ENCODE measurements around the gene TSPEAR. TPM values are rescaled to one million over a fixed set of nuclear protein-coding genes. Genes with fewer than 3 reads are reported as not detected.
A peak's percentile ranks its signal among the peaks of the same experiment; 100 is the strongest.
"Not testable (repeated sequence)": the region's sequence is repeated elsewhere in the genome, so short reads cannot be mapped to it uniquely, and the experiment has no call there.

The TSPEAR gene
- polyA plus RNA-seq, 2 donors = 0.01 to 0.04 TPM

GRCh38 chr21:44550807-44551206, 160.6 kb downstream of the TSPEAR start:
- Histone ChIP-seq H3K4me1 (ENCODE audit: control insufficient read depth in 2 of 2, insufficient read depth in 2 of 2, low read length in 1 of 2) (peaks cover 4 to 7% of the 10 kb centered on the region in 2 donors), H3K9me3 (ENCODE audit: control insufficient read depth in 2 of 2, insufficient read depth in 1 of 2, low read depth in 1 of 2, low read length in 1 of 2) (no peaks in the 10 kb centered on the region), H3K36me3 (ENCODE audit: control insufficient read depth in 2 of 2, insufficient read depth in 2 of 2, low read length in 1 of 2) (no peaks in the 10 kb centered on the region), H3K27ac (ENCODE audit: low read depth in 2 of 2, low read length in 1 of 2) (no peak overlapping the region), H3K4me3 (ENCODE audit: low read depth in 1 of 2, low read length in 2 of 2) (no peak overlapping the region), H3K27me3 (ENCODE audit: control insufficient read depth in 1 of 2, insufficient read depth in 2 of 2, low read length in 2 of 2) (no peaks in the 10 kb centered on the region)
- WGBS, 2 donors = 45 to 49% methylated on average over 10 of the region's 10 CpGs

GRCh38 chr21:44550285-44550684, 161.1 kb downstream of the TSPEAR start:
- H3K27me3 ChIP-seq (ENCODE audit: control insufficient read depth in 1 of 2, insufficient read depth in 2 of 2, low read length in 2 of 2); H3K27ac ChIP-seq (ENCODE audit: low read depth in 2 of 2, low read length in 1 of 2); H3K4me3 ChIP-seq (ENCODE audit: low read depth in 1 of 2, low read length in 2 of 2); H3K9me3 ChIP-seq (ENCODE audit: control insufficient read depth in 2 of 2, insufficient read depth in 1 of 2, low read depth in 1 of 2, low read length in 1 of 2); H3K4me1 ChIP-seq (ENCODE audit: control insufficient read depth in 2 of 2, insufficient read depth in 2 of 2, low read length in 1 of 2); H3K36me3 ChIP-seq (ENCODE audit: control insufficient read depth in 2 of 2, insufficient read depth in 2 of 2, low read length in 1 of 2): not testable (repeated sequence)
- 55 to 65% methylated on average over 12 to 17 of the region's 17 CpGs for WGBS, 2 donors

DNA sequence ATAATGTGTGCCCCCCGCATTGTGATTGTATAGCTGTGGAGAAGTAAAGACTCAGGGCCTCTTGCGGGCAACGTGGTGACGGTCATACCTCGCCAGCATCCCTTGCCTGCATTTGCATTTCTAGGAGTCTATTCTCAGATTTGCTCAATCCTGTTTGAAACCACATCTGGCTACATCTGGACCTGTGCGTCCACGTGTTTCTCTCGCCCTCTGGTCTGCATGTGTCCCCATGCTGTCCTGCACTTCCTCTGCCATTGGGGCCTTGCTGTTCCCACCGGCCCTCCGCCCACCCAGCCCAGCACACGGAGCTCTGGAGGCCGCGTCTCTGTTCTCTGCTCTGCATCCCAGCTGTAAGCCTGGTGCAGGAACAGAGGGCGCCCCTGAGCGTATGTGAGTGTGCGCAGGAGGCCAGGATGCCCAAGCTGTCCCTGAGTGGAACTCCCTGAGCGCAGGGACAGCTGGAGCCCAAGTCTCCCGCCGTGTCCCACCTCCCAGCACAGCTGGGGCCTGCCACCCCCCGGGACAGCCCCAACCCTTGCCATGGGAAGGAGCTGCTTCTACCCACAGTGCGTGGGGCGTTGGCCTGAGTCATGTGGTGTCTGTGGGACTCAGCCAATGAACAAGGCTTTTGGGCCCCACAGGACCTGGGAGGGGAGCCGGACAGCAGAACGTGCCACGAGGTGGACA, 161.7 kb downstream of the TSPEAR start:
- H3K27me3 ChIP-seq (ENCODE audit: control insufficient read depth in 1 of 2, insufficient read depth in 2 of 2, low read length in 2 of 2) = no peaks in the 10 kb centered on the region
- peaks cover 4 to 7% of the 10 kb centered on the region in 2 donors for H3K4me1 ChIP-seq (ENCODE audit: control insufficient read depth in 2 of 2, insufficient read depth in 2 of 2, low read length in 1 of 2)
- no peak overlapping the region for H3K27ac ChIP-seq (ENCODE audit: low read depth in 2 of 2, low read length in 1 of 2)
- 69 to 70% methylated on average over 25 of the region's 25 CpGs for WGBS, 2 donors
- H3K4me3 ChIP-seq (ENCODE audit: low read depth in 1 of 2, low read length in 2 of 2) = no peak overlapping the region
- no peaks in the 10 kb centered on the region for H3K36me3 ChIP-seq (ENCODE audit: control insufficient read depth in 2 of 2, insufficient read depth in 2 of 2, low read length in 1 of 2)
- no peaks in the 10 kb centered on the region for H3K9me3 ChIP-seq (ENCODE audit: control insufficient read depth in 2 of 2, insufficient read depth in 1 of 2, low read depth in 1 of 2, low read length in 1 of 2)

DNA sequence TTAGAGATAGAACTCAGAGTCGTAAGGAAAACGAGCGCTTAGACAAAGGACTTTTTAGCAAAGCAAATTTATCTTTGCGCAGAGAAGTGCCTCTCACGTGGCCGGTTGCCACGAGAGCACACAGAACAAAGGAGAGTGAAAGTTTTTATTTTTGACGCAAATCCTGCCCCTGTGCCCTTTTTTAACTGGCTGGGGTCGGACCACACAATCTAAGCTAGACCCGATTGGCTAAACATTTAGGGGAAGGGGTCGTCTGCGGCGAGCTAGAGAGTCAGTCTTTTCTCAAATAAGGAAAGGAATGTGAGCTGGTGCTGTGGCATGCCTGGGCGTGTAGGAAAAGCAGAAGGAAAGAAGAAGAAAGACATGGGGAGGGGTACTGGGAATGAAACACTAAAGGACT, 162.4 kb downstream of the TSPEAR start:
- no peaks in the 10 kb centered on the region for H3K36me3 ChIP-seq (ENCODE audit: control insufficient read depth in 2 of 2, insufficient read depth in 2 of 2, low read length in 1 of 2)
- WGBS, 2 donors = 25 to 26% methylated on average over 14 of the region's 14 CpGs
- peaks cover 4 to 7% of the 10 kb centered on the region in 2 donors for H3K4me1 ChIP-seq (ENCODE audit: control insufficient read depth in 2 of 2, insufficient read depth in 2 of 2, low read length in 1 of 2)
- H3K4me3 ChIP-seq (ENCODE audit: low read depth in 1 of 2, low read length in 2 of 2) = peak overlapping the region in 1 of 2 donors; percentile 1
- no peaks in the 10 kb centered on the region for H3K27me3 ChIP-seq (ENCODE audit: control insufficient read depth in 1 of 2, insufficient read depth in 2 of 2, low read length in 2 of 2)
- no peaks in the 10 kb centered on the region for H3K9me3 ChIP-seq (ENCODE audit: control insufficient read depth in 2 of 2, insufficient read depth in 1 of 2, low read depth in 1 of 2, low read length in 1 of 2)
- no peak overlapping the region for H3K27ac ChIP-seq (ENCODE audit: low read depth in 2 of 2, low read length in 1 of 2)

GRCh38 chr21:44548381-44548780, 163.0 kb downstream of the TSPEAR start:
- Histone ChIP-seq H3K9me3 (ENCODE audit: control insufficient read depth in 2 of 2, insufficient read depth in 1 of 2, low read depth in 1 of 2, low read length in 1 of 2) (no peaks in the 10 kb centered on the region), H3K27me3 (ENCODE audit: control insufficient read depth in 1 of 2, insufficient read depth in 2 of 2, low read length in 2 of 2) (no peaks in the 10 kb centered on the region), H3K36me3 (ENCODE audit: control insufficient read depth in 2 of 2, insufficient read depth in 2 of 2, low read length in 1 of 2) (no peaks in the 10 kb centered on the region), H3K4me3 (ENCODE audit: low read depth in 1 of 2, low read length in 2 of 2) (peak overlapping the region in 1 of 2 donors; percentile 19), H3K4me1 (ENCODE audit: control insufficient read depth in 2 of 2, insufficient read depth in 2 of 2, low read length in 1 of 2) (peaks cover 4 to 7% of the 10 kb centered on the region in 2 donors), H3K27ac (ENCODE audit: low read depth in 2 of 2, low read length in 1 of 2) (no peak overlapping the region)
- WGBS, 2 donors = 43 to 45% methylated on average over 13 of the region's 13 CpGs

DNA sequence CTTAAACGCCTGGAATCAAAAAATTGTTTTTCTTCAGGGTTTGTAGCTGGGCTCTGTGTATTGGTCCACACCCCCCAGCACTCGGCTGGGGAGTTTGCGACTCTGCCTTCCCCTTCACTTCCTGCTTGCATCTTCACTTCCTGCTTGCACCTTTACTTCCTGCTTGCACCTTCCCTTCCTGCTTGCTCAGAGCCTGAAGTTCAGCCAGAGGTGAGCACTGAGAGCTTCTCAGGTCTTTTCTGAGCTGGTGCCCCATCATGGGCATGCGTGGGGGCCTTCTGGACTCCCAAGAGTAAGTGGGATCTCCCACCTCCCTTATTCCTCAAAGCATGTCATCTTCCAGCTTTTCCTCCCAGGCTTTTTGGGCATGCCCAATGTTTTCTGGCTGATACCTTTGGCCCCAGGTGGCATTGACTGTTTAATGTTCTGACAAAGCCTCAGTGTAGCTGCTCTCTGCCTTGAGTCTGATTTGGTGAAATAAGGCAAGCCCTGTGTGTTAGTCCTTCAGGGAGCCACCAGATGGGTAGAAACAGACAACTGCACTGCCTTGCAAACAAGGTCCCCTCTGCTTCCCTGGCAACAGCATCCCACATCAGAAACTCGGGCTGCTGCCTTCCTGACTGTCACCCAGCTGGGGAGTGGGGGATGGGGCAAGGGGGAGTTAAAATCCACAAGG, 163.6 kb downstream of the TSPEAR start:
- no peaks in the 10 kb centered on the region for H3K9me3 ChIP-seq (ENCODE audit: control insufficient read depth in 2 of 2, insufficient read depth in 1 of 2, low read depth in 1 of 2, low read length in 1 of 2)
- H3K27me3 ChIP-seq (ENCODE audit: control insufficient read depth in 1 of 2, insufficient read depth in 2 of 2, low read length in 2 of 2) = no peaks in the 10 kb centered on the region
- H3K4me1 ChIP-seq (ENCODE audit: control insufficient read depth in 2 of 2, insufficient read depth in 2 of 2, low read length in 1 of 2) = peaks cover 4 to 7% of the 10 kb centered on the region in 2 donors
- 53 to 61% methylated on average over 5 of the region's 5 CpGs for WGBS, 2 donors
- H3K4me3 ChIP-seq (ENCODE audit: low read depth in 1 of 2, low read length in 2 of 2) = no peak overlapping the region
- H3K27ac ChIP-seq (ENCODE audit: low read depth in 2 of 2, low read length in 1 of 2) = no peak overlapping the region
- no peaks in the 10 kb centered on the region for H3K36me3 ChIP-seq (ENCODE audit: control insufficient read depth in 2 of 2, insufficient read depth in 2 of 2, low read length in 1 of 2)

- Histone ChIP-seq H3K9me3 (ENCODE audit: control insufficient read depth in 2 of 2, insufficient read depth in 1 of 2, low read depth in 1 of 2, low read length in 1 of 2) (no peaks in the 10 kb centered on the region), H3K27ac (ENCODE audit: low read depth in 2 of 2, low read length in 1 of 2) (no peak overlapping the region), H3K27me3 (ENCODE audit: control insufficient read depth in 1 of 2, insufficient read depth in 2 of 2, low read length in 2 of 2) (no peaks in the 10 kb centered on the region), H3K4me3 (ENCODE audit: low read depth in 1 of 2, low read length in 2 of 2) (no peak overlapping the region), H3K4me1 (ENCODE audit: control insufficient read depth in 2 of 2, insufficient read depth in 2 of 2, low read length in 1 of 2) (peaks cover 0 to 3% of the 10 kb centered on the region in 2 donors), H3K36me3 (ENCODE audit: control insufficient read depth in 2 of 2, insufficient read depth in 2 of 2, low read length in 1 of 2) (no peaks in the 10 kb centered on the region)
- 67 to 83% methylated on average over 3 of the region's 3 CpGs for WGBS, 2 donors
These were observed 166.8 kb downstream of the TSPEAR start for GRCh38 chr21:44544566-44544965.

GRCh38 chr21:44542716-44543115, 168.7 kb downstream of the TSPEAR start:
- Histone ChIP-seq H3K4me3 (ENCODE audit: low read depth in 1 of 2, low read length in 2 of 2) (no peak overlapping the region), H3K9me3 (ENCODE audit: control insufficient read depth in 2 of 2, insufficient read depth in 1 of 2, low read depth in 1 of 2, low read length in 1 of 2) (no peaks in the 10 kb centered on the region), H3K4me1 (ENCODE audit: control insufficient read depth in 2 of 2, insufficient read depth in 2 of 2, low read length in 1 of 2) (no peaks in the 10 kb centered on the region), H3K27me3 (ENCODE audit: control insufficient read depth in 1 of 2, insufficient read depth in 2 of 2, low read length in 2 of 2) (no peaks in the 10 kb centered on the region), H3K36me3 (ENCODE audit: control insufficient read depth in 2 of 2, insufficient read depth in 2 of 2, low read length in 1 of 2) (no peaks in the 10 kb centered on the region), H3K27ac (ENCODE audit: low read depth in 2 of 2, low read length in 1 of 2) (no peak overlapping the region)
- WGBS, 2 donors = 86 to 89% methylated on average over 1 of the region's 1 CpG

DNA sequence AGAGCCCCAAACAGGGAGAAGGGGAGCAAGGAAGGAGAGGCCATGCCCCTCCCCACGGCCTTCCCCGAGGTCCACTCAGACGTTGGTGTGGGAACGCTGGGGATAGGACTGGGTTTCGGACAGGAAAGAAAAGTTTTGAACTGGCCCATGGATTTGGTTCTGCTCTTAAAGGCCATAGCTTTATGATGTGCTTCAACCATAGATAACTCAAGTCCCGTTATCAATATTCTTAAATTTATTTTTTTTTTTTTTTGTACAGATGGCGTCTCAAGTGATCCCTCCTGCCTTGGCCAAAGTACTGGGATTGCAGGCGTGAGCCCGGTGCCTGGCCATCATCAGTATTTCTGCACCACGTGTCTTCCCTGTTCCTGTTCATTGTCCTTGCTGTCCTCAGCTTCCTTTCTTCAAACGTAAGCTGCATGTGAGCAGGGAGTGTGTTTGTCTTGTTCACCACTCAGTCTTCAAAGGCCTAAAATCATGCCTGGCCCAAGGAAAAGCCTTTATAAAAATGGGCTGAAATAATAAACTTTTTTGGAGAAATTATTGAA, 170.6 kb downstream of the TSPEAR start:
- WGBS, 2 donors = 84 to 85% methylated on average over 11 of the region's 11 CpGs

More for the DNA sequence above, 170.6 kb downstream of the TSPEAR start:
- Histone ChIP-seq H3K36me3 (ENCODE audit: control insufficient read depth in 2 of 2, insufficient read depth in 2 of 2, low read length in 1 of 2) (no peaks in the 10 kb centered on the region), H3K27ac (ENCODE audit: low read depth in 2 of 2, low read length in 1 of 2) (no peak overlapping the region), H3K9me3 (ENCODE audit: control insufficient read depth in 2 of 2, insufficient read depth in 1 of 2, low read depth in 1 of 2, low read length in 1 of 2) (no peaks in the 10 kb centered on the region), H3K4me3 (ENCODE audit: low read depth in 1 of 2, low read length in 2 of 2) (no peak overlapping the region), H3K4me1 (ENCODE audit: control insufficient read depth in 2 of 2, insufficient read depth in 2 of 2, low read length in 1 of 2) (no peaks in the 10 kb centered on the region), H3K27me3 (ENCODE audit: control insufficient read depth in 1 of 2, insufficient read depth in 2 of 2, low read length in 2 of 2) (no peaks in the 10 kb centered on the region)
